Activated naive CD8-positive, alpha-beta T cell treated with anti-CD3 and anti-CD28 coated beads, Interleukin-2, amount 50 U/mL, for 24 hours (primary cell): ENCODE results near the gene DCUN1D5.

ENCODE experiments used
- ATAC-seq: fragments of 150-1000 bp; cut with Tn5 transposase; one replicate; pipeline ENCODE4 v1.10.0; 2021
- DNase-seq: peaks from one replicate; pipeline ENCODE4 v3.0.0; 2021
- H3K27ac Mint-ChIP-seq: one replicate; pipeline ENCODE4 v1.8.0; 2021; ENCODE audit warnings: mild to moderate bottlenecking, mixed read lengths
- H3K27me3 Mint-ChIP-seq: one replicate; pipeline ENCODE4 v1.8.0; 2021; ENCODE audit warnings: mixed read lengths
- H3K36me3 Mint-ChIP-seq: one replicate; pipeline ENCODE4 v1.8.0; 2021; ENCODE audit warnings: low read depth, mixed read lengths
- H3K4me1 Mint-ChIP-seq: one replicate; pipeline ENCODE4 v1.8.0; 2021; ENCODE audit warnings: mixed read lengths
- H3K4me3 Mint-ChIP-seq: one replicate; pipeline ENCODE4 v1.8.0; 2021; ENCODE audit warnings: mild to moderate bottlenecking, moderate library complexity, mixed read lengths
- H3K9me3 Mint-ChIP-seq: one replicate; pipeline ENCODE4 v1.8.0; 2021; ENCODE audit warnings: mixed read lengths

Gene DCUN1D5

GRCh38 chr11:103091801-103092524 is at the start of gene DCUN1D5:
DCUN1D5 (minus strand) TSS chr11:103092160; CDS start chr11:103091872, 288 bp downstream.
- DNase-seq (peak; percentile 96), ATAC-seq (peak; percentile 96)
- Mint-ChIP-seq H3K27me3 (peaks cover 20% of the 10 kb centered on the region), H3K9me3 (peaks cover 5% of the 10 kb centered on the region), H3K4me1 (peaks cover 31% of the 10 kb centered on the region), H3K36me3 (peaks cover 20% of the 10 kb centered on the region), H3K4me3 (peak within 1 kb of the TSS; percentile 92), H3K27ac (peak within 1 kb of the TSS; percentile 86)

GRCh38 chr11:103125462-103125861 is 33.5 kb upstream of the DCUN1D5 start:
- no peak for ATAC-seq
- H3K4me3 Mint-ChIP-seq = no peak overlapping the region
- no peaks in the 10 kb centered on the region for H3K36me3 Mint-ChIP-seq
- DNase-seq = no peak
- H3K4me1 Mint-ChIP-seq = no peaks in the 10 kb centered on the region
- H3K27ac Mint-ChIP-seq = no peak overlapping the region
- no peaks in the 10 kb centered on the region for H3K27me3 Mint-ChIP-seq
- no peaks in the 10 kb centered on the region for H3K9me3 Mint-ChIP-seq

- Mint-ChIP-seq H3K9me3 (no peaks in the 10 kb centered on the region), H3K27ac (no peak overlapping the region), H3K4me3 (no peak overlapping the region), H3K27me3 (no peaks in the 10 kb centered on the region), H3K4me1 (peaks cover 3% of the 10 kb centered on the region), H3K36me3 (no peaks in the 10 kb centered on the region)
- ATAC-seq = no peak
- no peak for DNase-seq
Measured at GRCh38 chr11:103114836-103115235, 22.9 kb upstream of the DCUN1D5 start.

GRCh38 chr11:103112364-103112763 is 20.4 kb upstream of the DCUN1D5 start:
- H3K36me3 Mint-ChIP-seq = no peaks in the 10 kb centered on the region
- no peaks in the 10 kb centered on the region for H3K27me3 Mint-ChIP-seq
- DNase-seq = no peak
- no peak for ATAC-seq
- no peaks in the 10 kb centered on the region for H3K9me3 Mint-ChIP-seq
- peaks cover 16% of the 10 kb centered on the region for H3K4me1 Mint-ChIP-seq
- H3K4me3 Mint-ChIP-seq = no peak overlapping the region
- no peak overlapping the region for H3K27ac Mint-ChIP-seq

GRCh38 chr11:103111400-103111799 is 19.4 kb upstream of the DCUN1D5 start:
- H3K27me3 Mint-ChIP-seq = no peaks in the 10 kb centered on the region
- H3K4me3 Mint-ChIP-seq = no peak overlapping the region
- no peak for DNase-seq
- H3K36me3 Mint-ChIP-seq = no peaks in the 10 kb centered on the region
- H3K4me1 Mint-ChIP-seq = peaks cover 16% of the 10 kb centered on the region
- ATAC-seq = no peak
- H3K27ac Mint-ChIP-seq = no peak overlapping the region
- H3K9me3 Mint-ChIP-seq = no peaks in the 10 kb centered on the region

GRCh38 chr11:103110391-103110790 is 18.4 kb upstream of the DCUN1D5 start:
- Mint-ChIP-seq H3K27ac (no peak overlapping the region), H3K4me3 (peak overlapping the region; percentile 86), H3K27me3 (no peaks in the 10 kb centered on the region), H3K36me3 (no peaks in the 10 kb centered on the region), H3K4me1 (peaks cover 16% of the 10 kb centered on the region), H3K9me3 (no peaks in the 10 kb centered on the region)
- no peak for DNase-seq
- no peak for ATAC-seq

- Mint-ChIP-seq H3K9me3 (no peaks in the 10 kb centered on the region), H3K27me3 (no peaks in the 10 kb centered on the region), H3K36me3 (no peaks in the 10 kb centered on the region), H3K4me1 (peaks cover 16% of the 10 kb centered on the region), H3K4me3 (peak overlapping the region; percentile 86), H3K27ac (peak overlapping the region; percentile 82)
- ATAC-seq = peak; percentile 4
- peak; percentile 15 for DNase-seq
Measured at GRCh38 chr11:103109818-103110388, 17.9 kb upstream of the DCUN1D5 start.

GRCh38 chr11:103108933-103109817 is 17.2 kb upstream of the DCUN1D5 start, which contains the start of gene DYNC2H1:
DYNC2H1 (plus strand) TSS chr11:103109426; CDS start chr11:103109575, 149 bp downstream.
- peaks cover 3% of the 10 kb centered on the region for H3K27me3 Mint-ChIP-seq
- H3K36me3 Mint-ChIP-seq = no peaks in the 10 kb centered on the region
- H3K27ac Mint-ChIP-seq = peak within 1 kb of the TSS; percentile 82
- H3K4me1 Mint-ChIP-seq = peaks cover 16% of the 10 kb centered on the region
- no peaks in the 10 kb centered on the region for H3K9me3 Mint-ChIP-seq
- ATAC-seq (peak; percentile 98), DNase-seq (peak; percentile 88)
- H3K4me3 Mint-ChIP-seq = peak within 1 kb of the TSS; percentile 86

- Mint-ChIP-seq H3K4me1 (peaks cover 6% of the 10 kb centered on the region), H3K4me3 (no peak overlapping the region), H3K9me3 (peaks cover 5% of the 10 kb centered on the region), H3K36me3 (peaks cover 1% of the 10 kb centered on the region), H3K27ac (no peak overlapping the region), H3K27me3 (peaks cover 45% of the 10 kb centered on the region)
- DNase-seq (no peak), ATAC-seq (no peak)
Measured at GRCh38 chr11:103097279-103097678, 5.3 kb upstream of the DCUN1D5 start.

- peaks cover 23% of the 10 kb centered on the region for H3K36me3 Mint-ChIP-seq
- peak overlapping the region; percentile 86 for H3K27ac Mint-ChIP-seq
- DNase-seq = peak; percentile 61
- H3K9me3 Mint-ChIP-seq = peaks cover 5% of the 10 kb centered on the region
- ATAC-seq = peak; percentile 48
- peaks cover 17% of the 10 kb centered on the region for H3K27me3 Mint-ChIP-seq
- peak overlapping the region; percentile 92 for H3K4me3 Mint-ChIP-seq
- peaks cover 36% of the 10 kb centered on the region for H3K4me1 Mint-ChIP-seq
Measured at GRCh38 chr11:103091064-103091800, 728 bp downstream of the DCUN1D5 start.

GRCh38 chr11:103086461-103086860 is 5.5 kb downstream of the DCUN1D5 start:
- Mint-ChIP-seq H3K4me1 (peaks cover 35% of the 10 kb centered on the region), H3K27me3 (no peaks in the 10 kb centered on the region), H3K36me3 (peaks cover 50% of the 10 kb centered on the region), H3K27ac (no peak overlapping the region), H3K9me3 (no peaks in the 10 kb centered on the region), H3K4me3 (no peak overlapping the region)
- no peak for DNase-seq
- no peak for ATAC-seq

GRCh38 chr11:103085758-103086365 is 6.1 kb downstream of the DCUN1D5 start:
- ATAC-seq (no peak), DNase-seq (no peak)
- peak overlapping the region; percentile 14 for H3K27ac Mint-ChIP-seq
- H3K27me3 Mint-ChIP-seq = no peaks in the 10 kb centered on the region
- peaks cover 35% of the 10 kb centered on the region for H3K4me1 Mint-ChIP-seq
- H3K36me3 Mint-ChIP-seq = peaks cover 49% of the 10 kb centered on the region
- no peak overlapping the region for H3K4me3 Mint-ChIP-seq
- H3K9me3 Mint-ChIP-seq = no peaks in the 10 kb centered on the region

- DNase-seq (no peak), ATAC-seq (no peak)
- no peak overlapping the region for H3K27ac Mint-ChIP-seq
- H3K27me3 Mint-ChIP-seq = no peaks in the 10 kb centered on the region
- H3K36me3 Mint-ChIP-seq = peaks cover 68% of the 10 kb centered on the region
- H3K9me3 Mint-ChIP-seq = no peaks in the 10 kb centered on the region
- H3K4me1 Mint-ChIP-seq = no peaks in the 10 kb centered on the region
- H3K4me3 Mint-ChIP-seq = no peak overlapping the region
Measured at GRCh38 chr11:103079833-103080232, 12.1 kb downstream of the DCUN1D5 start.

GRCh38 chr11:103078710-103079109 is 13.2 kb downstream of the DCUN1D5 start:
- H3K27ac Mint-ChIP-seq = no peak overlapping the region
- no peaks in the 10 kb centered on the region for H3K27me3 Mint-ChIP-seq
- no peaks in the 10 kb centered on the region for H3K9me3 Mint-ChIP-seq
- no peak overlapping the region for H3K4me3 Mint-ChIP-seq
- peaks cover 2% of the 10 kb centered on the region for H3K4me1 Mint-ChIP-seq
- ATAC-seq (no peak), DNase-seq (no peak)
- H3K36me3 Mint-ChIP-seq = peaks cover 67% of the 10 kb centered on the region
